ENCODE data around the gene PTPRE.

GRCh38 chr10:127905848-127906261, 1.0 kb upstream of the PTPRE start:
- TF ChIP-seq FOXA2 (IDR thresholded peaks at IDR 0.05) (no peak), REST (IDR thresholded peaks at IDR 0.05) (no peak), FOXA1 (IDR thresholded peaks at IDR 0.05) (no peak), GABPA (IDR thresholded peaks at IDR 0.05 in 1 of 2, conservative IDR thresholded peaks at IDR 0.05 in 1 of 2) (no peak), RAD21 (IDR thresholded peaks at IDR 0.05) (no peak), TAF1 (conservative IDR thresholded peaks at IDR 0.05) (no peak), YY1 (IDR thresholded peaks at IDR 0.05) (no peak), JUND (IDR thresholded peaks at IDR 0.05) (no peak), RXRA (IDR thresholded peaks at IDR 0.05) (no peak), NR2F2 (IDR thresholded peaks at IDR 0.05) (no peak), SP1 (IDR thresholded peaks at IDR 0.05) (no peak)
- TF ChIP-seq, protein P1, sequence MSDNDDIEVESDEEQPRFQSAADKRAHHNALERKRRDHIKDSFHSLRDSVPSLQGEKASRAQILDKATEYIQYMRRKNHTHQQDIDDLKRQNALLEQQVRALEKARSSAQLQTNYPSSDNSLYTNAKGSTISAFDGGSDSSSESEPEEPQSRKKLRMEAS (IDR thresholded peaks at IDR 0.05) = no peak
- TF ChIP-seq, protein P2, sequence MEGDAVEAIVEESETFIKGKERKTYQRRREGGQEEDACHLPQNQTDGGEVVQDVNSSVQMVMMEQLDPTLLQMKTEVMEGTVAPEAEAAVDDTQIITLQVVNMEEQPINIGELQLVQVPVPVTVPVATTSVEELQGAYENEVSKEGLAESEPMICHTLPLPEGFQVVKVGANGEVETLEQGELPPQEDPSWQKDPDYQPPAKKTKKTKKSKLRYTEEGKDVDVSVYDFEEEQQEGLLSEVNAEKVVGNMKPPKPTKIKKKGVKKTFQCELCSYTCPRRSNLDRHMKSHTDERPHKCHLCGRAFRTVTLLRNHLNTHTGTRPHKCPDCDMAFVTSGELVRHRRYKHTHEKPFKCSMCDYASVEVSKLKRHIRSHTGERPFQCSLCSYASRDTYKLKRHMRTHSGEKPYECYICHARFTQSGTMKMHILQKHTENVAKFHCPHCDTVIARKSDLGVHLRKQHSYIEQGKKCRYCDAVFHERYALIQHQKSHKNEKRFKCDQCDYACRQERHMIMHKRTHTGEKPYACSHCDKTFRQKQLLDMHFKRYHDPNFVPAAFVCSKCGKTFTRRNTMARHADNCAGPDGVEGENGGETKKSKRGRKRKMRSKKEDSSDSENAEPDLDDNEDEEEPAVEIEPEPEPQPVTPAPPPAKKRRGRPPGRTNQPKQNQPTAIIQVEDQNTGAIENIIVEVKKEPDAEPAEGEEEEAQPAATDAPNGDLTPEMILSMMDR (IDR thresholded peaks at IDR 0.05; ENCODE audit: low read depth, low read length, missing input control) = no peak
- TF ChIP-seq, protein P3, sequence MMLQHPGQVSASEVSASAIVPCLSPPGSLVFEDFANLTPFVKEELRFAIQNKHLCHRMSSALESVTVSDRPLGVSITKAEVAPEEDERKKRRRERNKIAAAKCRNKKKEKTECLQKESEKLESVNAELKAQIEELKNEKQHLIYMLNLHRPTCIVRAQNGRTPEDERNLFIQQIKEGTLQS (IDR thresholded peaks at IDR 0.05) = no peak

Measured in liver (tissue), 3 donors.